ENCODE results near the gene KRT31. TPM values are rescaled to one million over a fixed set of nuclear protein-coding genes. Genes with fewer than 3 reads are reported as not detected.

KRT31 gene
- not detected for total RNA-seq (2013)
- polyA plus RNA-seq = not detected
- not detected in 2 replicates for polyA minus RNA-seq
- 0 to 0.45 (median 0) reads per million in 11 experiments for total RNA-seq

- H3K27ac ChIP-seq (ENCODE audit: low read depth in 1 of 2, low read length in 2 of 2) = no peak within 1 kb of the TSS
- no peaks in the 10 kb centered on the region for H3K36me3 ChIP-seq (replicated peaks in 1 of 2; ENCODE audit: control insufficient read depth in 1 of 2, insufficient read depth in 2 of 2, low read length in 2 of 2)
- H3K79me2 ChIP-seq (ENCODE audit: insufficient read depth, low read length) = no peaks in the 10 kb centered on the region
- Mint-ChIP-seq H3K4me1 (no peaks in the 10 kb centered on the region), H3K9me3 (no peaks in the 10 kb centered on the region), H3K27me3 (ENCODE audit: low read depth in 3 of 3) (peaks cover 4 to 12% (median 4%) of the 10 kb centered on the region in 3 donors), H3K4me3 (no peak within 1 kb of the TSS), H3K27ac (no peak within 1 kb of the TSS), H3K36me3 (no peaks in the 10 kb centered on the region)
- 94% methylated on average over 5 of the region's 16 CpGs for WGBS (ENCODE audit: insufficient coverage)
- no peak within 1 kb of the TSS for H3K4me2 ChIP-seq (replicated peaks; ENCODE audit: extremely low read depth, low read length, poor library complexity, severe bottlenecking)
- TF ChIP-seq, protein P1, sequence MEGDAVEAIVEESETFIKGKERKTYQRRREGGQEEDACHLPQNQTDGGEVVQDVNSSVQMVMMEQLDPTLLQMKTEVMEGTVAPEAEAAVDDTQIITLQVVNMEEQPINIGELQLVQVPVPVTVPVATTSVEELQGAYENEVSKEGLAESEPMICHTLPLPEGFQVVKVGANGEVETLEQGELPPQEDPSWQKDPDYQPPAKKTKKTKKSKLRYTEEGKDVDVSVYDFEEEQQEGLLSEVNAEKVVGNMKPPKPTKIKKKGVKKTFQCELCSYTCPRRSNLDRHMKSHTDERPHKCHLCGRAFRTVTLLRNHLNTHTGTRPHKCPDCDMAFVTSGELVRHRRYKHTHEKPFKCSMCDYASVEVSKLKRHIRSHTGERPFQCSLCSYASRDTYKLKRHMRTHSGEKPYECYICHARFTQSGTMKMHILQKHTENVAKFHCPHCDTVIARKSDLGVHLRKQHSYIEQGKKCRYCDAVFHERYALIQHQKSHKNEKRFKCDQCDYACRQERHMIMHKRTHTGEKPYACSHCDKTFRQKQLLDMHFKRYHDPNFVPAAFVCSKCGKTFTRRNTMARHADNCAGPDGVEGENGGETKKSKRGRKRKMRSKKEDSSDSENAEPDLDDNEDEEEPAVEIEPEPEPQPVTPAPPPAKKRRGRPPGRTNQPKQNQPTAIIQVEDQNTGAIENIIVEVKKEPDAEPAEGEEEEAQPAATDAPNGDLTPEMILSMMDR (IDR thresholded peaks at IDR 0.05) = no peak
- no peak within 1 kb of the TSS for H3K4me3 ChIP-seq (replicated peaks in 1 of 3; ENCODE audit: low read depth in 2 of 3, low read length in 3 of 3)
- no peak within 1 kb of the TSS for H3K9ac ChIP-seq (ENCODE audit: insufficient read depth, low read length, poor library complexity, severe bottlenecking)
- H3K9me3 ChIP-seq (replicated peaks in 1 of 2; ENCODE audit: control insufficient read depth in 1 of 2, insufficient read depth in 1 of 2, low read length in 2 of 2) = no peaks in the 10 kb centered on the region
- intact Hi-C loops (cut with micrococcal nuclease) = no loop called here
- no peaks in the 10 kb centered on the region for H3K27me3 ChIP-seq (ENCODE audit: control insufficient read depth in 2 of 2, insufficient read depth in 2 of 2, low read length in 2 of 2)
- no peaks in the 10 kb centered on the region for H4K20me1 ChIP-seq (ENCODE audit: insufficient read depth, low read length)
- H3K4me1 ChIP-seq (ENCODE audit: control insufficient read depth in 1 of 2, insufficient read depth in 2 of 2, low read length in 2 of 2) = no peaks in the 10 kb centered on the region
- no peak within 1 kb of the TSS for H2AFZ ChIP-seq (ENCODE audit: insufficient read depth, low read depth, low read length, poor library complexity, severe bottlenecking)
- no peak for DNase-seq
Measured at GRCh38 chr17:41396996-41397660, at the start of gene KRT31. Gene KRT31 (minus strand): TSS chr17:41397608. CDS start chr17:41397539, 69 bp downstream.

DNA sequence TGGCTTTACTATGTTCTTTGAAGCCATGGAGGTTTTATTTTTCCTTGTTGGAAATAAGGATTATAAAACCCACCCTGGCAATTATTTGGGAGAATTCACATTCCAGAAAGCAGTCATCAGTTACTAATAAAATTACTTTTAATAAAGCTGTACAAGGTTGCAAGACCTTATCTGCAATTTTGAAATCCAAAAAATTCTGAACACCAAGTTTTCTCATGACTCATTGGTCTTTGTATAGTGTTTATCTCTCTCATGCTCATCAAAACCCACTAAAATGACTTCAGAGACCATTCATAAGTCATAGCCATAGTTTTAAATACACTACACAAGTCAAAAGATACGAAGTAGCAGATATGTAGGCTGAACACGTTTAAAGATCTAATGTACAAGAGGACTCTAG lies 49.4 kb upstream of the KRT31 start:
- Mint-ChIP-seq H3K9me3 (peaks cover 0 to 4% (median 0%) of the 10 kb centered on the region in 7 donors), H3K36me3 (no peaks in the 10 kb centered on the region), H3K27me3 (ENCODE audit: low read depth in 3 of 3) (peaks cover 7 to 22% (median 13%) of the 10 kb centered on the region in 3 donors), H3K4me1 (no peaks in the 10 kb centered on the region), H3K27ac (no peak overlapping the region), H3K4me3 (no peak overlapping the region)
- no peak overlapping the region for H2AFZ ChIP-seq (ENCODE audit: insufficient read depth, low read depth, low read length, poor library complexity, severe bottlenecking)
- no peak overlapping the region for H3K4me3 ChIP-seq (replicated peaks in 1 of 3; ENCODE audit: low read depth in 2 of 3, low read length in 3 of 3)
- no peak overlapping the region for H3K9ac ChIP-seq (ENCODE audit: insufficient read depth, low read length, poor library complexity, severe bottlenecking)
- H3K4me2 ChIP-seq (replicated peaks; ENCODE audit: extremely low read depth, low read length, poor library complexity, severe bottlenecking) = no peak overlapping the region
- H3K36me3 ChIP-seq (replicated peaks in 1 of 2; ENCODE audit: control insufficient read depth in 1 of 2, insufficient read depth in 2 of 2, low read length in 2 of 2) = no peaks in the 10 kb centered on the region
- no peak overlapping the region for H3K27ac ChIP-seq (ENCODE audit: low read depth in 1 of 2, low read length in 2 of 2)
- WGBS (ENCODE audit: insufficient coverage) = no CpG with 5 or more reads among the region's 2 CpGs
- H3K9me3 ChIP-seq (replicated peaks in 1 of 2; ENCODE audit: control insufficient read depth in 1 of 2, insufficient read depth in 1 of 2, low read length in 2 of 2) = no peaks in the 10 kb centered on the region
- intact Hi-C loops (cut with micrococcal nuclease) = no loop called here
- H4K20me1 ChIP-seq (ENCODE audit: insufficient read depth, low read length) = no peaks in the 10 kb centered on the region
- DNase-seq = no peak
- TF ChIP-seq, protein P1 (IDR thresholded peaks at IDR 0.05) = no peak
- H3K4me1 ChIP-seq (ENCODE audit: control insufficient read depth in 1 of 2, insufficient read depth in 2 of 2, low read length in 2 of 2) = no peaks in the 10 kb centered on the region
- H3K27me3 ChIP-seq (ENCODE audit: control insufficient read depth in 2 of 2, insufficient read depth in 2 of 2, low read length in 2 of 2) = peaks cover 2 to 3% of the 10 kb centered on the region in 2 donors
- H3K79me2 ChIP-seq (ENCODE audit: insufficient read depth, low read length) = no peaks in the 10 kb centered on the region
